Fibroblast of lung (primary cell): Measurements from ENCODE around the gene CAPNS2. TPM values are rescaled to one million over a fixed set of nuclear protein-coding genes. Genes with fewer than 3 reads are reported as not detected.

ENCODE experiments used
- DNase-seq, 2 donors: peaks; one replicate each; pipeline versions ENCODE4 v3.0.0 to v3.0.0-alpha.2; 2010; ENCODE audit warnings: low read depth in 2 of 2
- H2AFZ ChIP-seq: 2 replicates; pipeline ENCODE4 v1.5.1; 2012; ENCODE audit warnings: low read length, control low read depth, inconsistent platforms
- H3K27ac ChIP-seq: 2 replicates; pipeline ENCODE4 v1.5.1; 2011; ENCODE audit warnings: low read length, control low read depth; ENCODE audit not compliant: insufficient read depth
- H3K27me3 ChIP-seq: 2 replicates; pipeline ENCODE4 v1.5.1; 2011; ENCODE audit warnings: mild to moderate bottlenecking, low read length; ENCODE audit not compliant: control insufficient read depth, insufficient read depth
- H3K36me3 ChIP-seq: 2 replicates; pipeline ENCODE4 v1.5.1; 2011; ENCODE audit warnings: low read length; ENCODE audit not compliant: control insufficient read depth, insufficient read depth
- H3K4me1 ChIP-seq: 2 replicates; pipeline ENCODE4 v1.5.1; 2011; ENCODE audit warnings: low read length; ENCODE audit not compliant: control insufficient read depth, insufficient read depth; ENCODE audit errors: extremely low read depth
- H3K4me2 ChIP-seq: 2 replicates; pipeline ENCODE4 v1.5.1; 2011; ENCODE audit warnings: low read length, control low read depth; ENCODE audit not compliant: insufficient read depth; ENCODE audit errors: extremely low read depth
- H3K4me3 ChIP-seq, 4 experiments: fragments of 200-600 bp in 1 of 4; sonication (generic) in 1 of 4; replicated peaks in 1 of 4; 2 replicates each; pipeline ENCODE4 v1.5.1; 2011 to 2016; ENCODE audit warnings: low read length in 4 of 4, low read depth in 3 of 4, mild to moderate bottlenecking in 3 of 4, control low read depth in 2 of 4, inconsistent platforms in 1 of 4, mixed read lengths in 1 of 4; ENCODE audit not compliant: insufficient read depth in 1 of 4; ENCODE audit errors: control extremely low read depth in 1 of 4
- H3K79me2 ChIP-seq: 2 replicates; pipeline ENCODE4 v1.5.1; 2012; ENCODE audit warnings: mild to moderate bottlenecking, low read length, inconsistent platforms; ENCODE audit not compliant: control insufficient read depth, insufficient read depth
- H3K9ac ChIP-seq: 2 replicates; pipeline ENCODE4 v1.5.1; 2011; ENCODE audit warnings: mild to moderate bottlenecking, low read length, control low read depth; ENCODE audit not compliant: insufficient read depth
- H3K9me3 ChIP-seq: 2 replicates; pipeline ENCODE4 v1.5.1; 2012; ENCODE audit warnings: low read depth, low read length; ENCODE audit not compliant: control insufficient read depth, insufficient read depth
- H4K20me1 ChIP-seq: 2 replicates; pipeline ENCODE4 v1.5.1; 2011; ENCODE audit warnings: low read length; ENCODE audit not compliant: control insufficient read depth, insufficient read depth; ENCODE audit errors: extremely low read depth
- EZH2 ChIP-seq: IDR thresholded peaks from 2 replicates; pipeline ENCODE4 v1.5.1; 2012; ENCODE audit warnings: low read length, control low read depth, mild to moderate bottlenecking; ENCODE audit errors: missing control alignments
- polyA plus RNA-seq, 2 donors: library from polyadenylated mRNA; depleted of rRNA in 1 of 2; stranded (reverse) in 1 of 2; unstranded in 1 of 2; fragments of >200 nt; gene quantifications; 2 replicates each; pipeline ENCODE4 v1.2.1, GENCODE V29; 2011 to 2012; ENCODE audit warnings: missing spikeins in 1 of 2
- total RNA-seq: library from RNA; depleted of rRNA; stranded (reverse); fragments of >200 nt; gene quantifications from 2 replicates; pipeline ENCODE4 v1.2.1, GENCODE V29; 2014
- TF ChIP-seq, protein P1 (sequence below), 2 donors: IDR thresholded peaks in 1 of 2; conservative IDR thresholded peaks in 1 of 2; 1 replicate in 1 of 2; 2 replicates in 1 of 2; pipeline ENCODE4 v1.5.1; 2011 to 2012; ENCODE audit warnings: low read length in 2 of 2, control low read depth in 1 of 2, inconsistent platforms in 1 of 2, low read depth in 1 of 2, mild to moderate bottlenecking in 1 of 2

The CAPNS2 gene
- total and polyA plus RNA-seq, 2 donors (not counting 1 experiment from before 2014, with no cell fraction given), result 0.66 TPM; not detected in 1

- H3K79me2 ChIP-seq, result no peaks in the 10 kb centered on the region
- no peaks in the 10 kb centered on the region for H3K36me3 ChIP-seq
- no peaks in the 10 kb centered on the region for H4K20me1 ChIP-seq
- no peak overlapping the region for H3K4me2 ChIP-seq
- no peaks in the 10 kb centered on the region for H3K9me3 ChIP-seq
- no peak overlapping the region for H3K4me3 ChIP-seq
- no peak overlapping the region for H2AFZ ChIP-seq
- TF ChIP-seq, protein P1, sequence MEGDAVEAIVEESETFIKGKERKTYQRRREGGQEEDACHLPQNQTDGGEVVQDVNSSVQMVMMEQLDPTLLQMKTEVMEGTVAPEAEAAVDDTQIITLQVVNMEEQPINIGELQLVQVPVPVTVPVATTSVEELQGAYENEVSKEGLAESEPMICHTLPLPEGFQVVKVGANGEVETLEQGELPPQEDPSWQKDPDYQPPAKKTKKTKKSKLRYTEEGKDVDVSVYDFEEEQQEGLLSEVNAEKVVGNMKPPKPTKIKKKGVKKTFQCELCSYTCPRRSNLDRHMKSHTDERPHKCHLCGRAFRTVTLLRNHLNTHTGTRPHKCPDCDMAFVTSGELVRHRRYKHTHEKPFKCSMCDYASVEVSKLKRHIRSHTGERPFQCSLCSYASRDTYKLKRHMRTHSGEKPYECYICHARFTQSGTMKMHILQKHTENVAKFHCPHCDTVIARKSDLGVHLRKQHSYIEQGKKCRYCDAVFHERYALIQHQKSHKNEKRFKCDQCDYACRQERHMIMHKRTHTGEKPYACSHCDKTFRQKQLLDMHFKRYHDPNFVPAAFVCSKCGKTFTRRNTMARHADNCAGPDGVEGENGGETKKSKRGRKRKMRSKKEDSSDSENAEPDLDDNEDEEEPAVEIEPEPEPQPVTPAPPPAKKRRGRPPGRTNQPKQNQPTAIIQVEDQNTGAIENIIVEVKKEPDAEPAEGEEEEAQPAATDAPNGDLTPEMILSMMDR (conservative IDR thresholded peaks at IDR 0.05 in 1 of 2, IDR thresholded peaks at IDR 0.05 in 1 of 2; ENCODE audit: low read depth in 1 of 2, low read length in 2 of 2), result no peak
- no peak for TF ChIP-seq EZH2
- no peaks in the 10 kb centered on the region for H3K27me3 ChIP-seq
- no peak overlapping the region for H3K27ac ChIP-seq
- no peak for DNase-seq
- no peak overlapping the region for H3K9ac ChIP-seq
- no peaks in the 10 kb centered on the region for H3K4me1 ChIP-seq
These were observed 5.1 kb upstream of the CAPNS2 start for GRCh38 chr16:55561319-55561848.

- H3K9me3 ChIP-seq, result no peaks in the 10 kb centered on the region
- no peak overlapping the region for H2AFZ ChIP-seq
- no peak overlapping the region for H3K4me2 ChIP-seq
- no peaks in the 10 kb centered on the region for H3K79me2 ChIP-seq
- H3K27me3 ChIP-seq, result no peaks in the 10 kb centered on the region
- TF ChIP-seq EZH2, result no peak
- TF ChIP-seq, protein P1 (conservative IDR thresholded peaks at IDR 0.05 in 1 of 2, IDR thresholded peaks at IDR 0.05 in 1 of 2; ENCODE audit: low read depth in 1 of 2, low read length in 2 of 2), result no peak
- no peaks in the 10 kb centered on the region for H4K20me1 ChIP-seq
- H3K4me1 ChIP-seq, result peaks cover 2% of the 10 kb centered on the region
- H3K36me3 ChIP-seq, result no peaks in the 10 kb centered on the region
- no peak overlapping the region for H3K27ac ChIP-seq
- H3K9ac ChIP-seq, result no peak overlapping the region
- no peak for DNase-seq
- no peak overlapping the region for H3K4me3 ChIP-seq
These were observed 3.5 kb upstream of the CAPNS2 start for GRCh38 chr16:55562936-55563335.

DNA sequence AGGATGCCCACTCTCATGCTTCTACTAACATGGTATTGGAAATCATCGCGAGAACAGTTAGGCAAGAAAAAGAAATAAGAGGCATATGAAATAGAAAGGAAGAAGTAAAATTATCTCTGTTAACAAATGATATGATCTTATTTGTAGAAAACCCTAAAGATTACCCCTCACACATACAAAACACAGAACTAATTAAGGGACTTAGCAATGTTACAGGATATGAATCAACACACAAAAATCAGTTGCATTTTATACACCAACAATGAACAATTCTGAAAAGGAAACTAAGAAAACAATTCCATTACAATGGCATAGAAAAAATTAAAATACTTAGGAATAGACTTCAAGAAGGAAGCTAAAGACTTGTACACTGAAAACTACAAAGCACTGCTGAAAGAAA, 2.7 kb upstream of the CAPNS2 start:
- no peak for DNase-seq
- TF ChIP-seq, protein P1 (conservative IDR thresholded peaks at IDR 0.05 in 1 of 2, IDR thresholded peaks at IDR 0.05 in 1 of 2; ENCODE audit: low read depth in 1 of 2, low read length in 2 of 2), result no peak
- no peak for TF ChIP-seq EZH2
- no peak overlapping the region for H3K4me2 ChIP-seq

More for the DNA sequence above, 2.7 kb upstream of the CAPNS2 start:
- Histone ChIP-seq H3K4me3 (no peak overlapping the region), H3K4me1 (peaks cover 2% of the 10 kb centered on the region), H3K9me3 (no peaks in the 10 kb centered on the region), H3K36me3 (no peaks in the 10 kb centered on the region), H3K27ac (no peak overlapping the region), H3K79me2 (no peaks in the 10 kb centered on the region), H4K20me1 (no peaks in the 10 kb centered on the region), H3K27me3 (no peaks in the 10 kb centered on the region), H3K9ac (no peak overlapping the region), H2AFZ (no peak overlapping the region)
